WTC11 (cell line): ENCODE data around the gene CEP72.
"Not testable (repeated sequence)": the region's sequence is repeated elsewhere in the genome, so short reads cannot be mapped to it uniquely, and the experiment has no call there.

Experiments used
- CREM ChIP-seq: sonication (generic); formaldehyde crosslinking; IDR thresholded peaks from 2 replicates; pipeline ENCODE4 v1.8.1; 2022; ENCODE audit warnings: mild to moderate bottlenecking, missing genetic modification reagents, moderate library complexity
- CTCF ChIP-seq: fragments of 200-600 bp; IDR thresholded peaks from 2 replicates; pipeline ENCODE4 v1.8.0; 2022; ENCODE audit warnings: antibody characterized with exemption
- E2F4 ChIP-seq: sonication (generic); formaldehyde crosslinking; IDR thresholded peaks from 2 replicates; pipeline ENCODE4 v1.8.1; 2022; ENCODE audit warnings: low read depth, mild to moderate bottlenecking, moderate library complexity, missing genetic modification reagents, borderline replicate concordance
- ELF4 ChIP-seq: sonication (generic); formaldehyde crosslinking; IDR thresholded peaks from 2 replicates; pipeline ENCODE4 v1.8.1; 2022; ENCODE audit warnings: low read depth, mild to moderate bottlenecking, moderate library complexity, missing genetic modification reagents
- KAT7 ChIP-seq: sonication (generic); formaldehyde crosslinking; IDR thresholded peaks from 2 replicates; pipeline ENCODE4 v1.8.1; 2023; ENCODE audit warnings: missing genetic modification reagents, mild to moderate bottlenecking, borderline replicate concordance
- SMAD4 ChIP-seq: sonication (generic); formaldehyde crosslinking; IDR thresholded peaks from 2 replicates; pipeline ENCODE4 v1.8.0; 2022; ENCODE audit warnings: mild to moderate bottlenecking, missing genetic modification reagents
- SP1 ChIP-seq: sonication (generic); formaldehyde crosslinking; conservative IDR thresholded peaks from 2 replicates; pipeline ENCODE4 v1.8.1; 2022; ENCODE audit warnings: missing genetic modification reagents
- STAT6 ChIP-seq: sonication (generic); formaldehyde crosslinking; conservative IDR thresholded peaks from 2 replicates; pipeline ENCODE4 v1.8.1; 2023; ENCODE audit warnings: mild to moderate bottlenecking, low read depth, missing genetic modification reagents, moderate library complexity
- TP53 ChIP-seq: sonication (generic); formaldehyde crosslinking; IDR thresholded peaks from 2 replicates; pipeline ENCODE4 v1.8.1; 2023; ENCODE audit warnings: mild to moderate bottlenecking, missing genetic modification reagents
- USF2 ChIP-seq: sonication (generic); formaldehyde crosslinking; IDR thresholded peaks from 2 replicates; pipeline ENCODE4 v1.8.1; 2023; ENCODE audit warnings: mild to moderate bottlenecking, missing genetic modification reagents, moderate library complexity
- ZNF281 ChIP-seq: sonication (generic); formaldehyde crosslinking; IDR thresholded peaks from 2 replicates; pipeline ENCODE4 v1.8.0; 2023; ENCODE audit warnings: mild to moderate bottlenecking, missing genetic modification reagents

- not testable (repeated sequence) for TF ChIP-seq TP53; ZNF281 (CRISPR knock-in tag); SP1 (CRISPR knock-in tag); CREM (CRISPR knock-in tag); CTCF; SMAD4 (CRISPR knock-in tag); KAT7 (CRISPR knock-in tag); ELF4 (CRISPR knock-in tag); USF2 (CRISPR knock-in tag); E2F4 (CRISPR knock-in tag); STAT6
Measured at GRCh38 chr5:682651-683358, 70.7 kb downstream of the CEP72 start.
